ENCODE results near the gene STPG4. TPM values are rescaled to one million over a fixed set of nuclear protein-coding genes. Genes with fewer than 3 reads are reported as not detected.

Gene STPG4
- total RNA-seq, 1 experiment from 2014 or later: 8.7 TPM

GRCh38 chr2:47095349-47096020 lies 59.6 kb downstream of the STPG4 start:
- no TSS peak for BruUV-seq (replicated peaks)
- Histone ChIP-seq H3F3A (ENCODE audit: insufficient read depth, low read depth) (no peaks in the 10 kb centered on the region), H3K36me3 (ENCODE audit: low read depth) (no peaks in the 10 kb centered on the region), H3K9me3 (ENCODE audit: insufficient read depth, low read depth) (no peaks in the 10 kb centered on the region), H3K79me2 (ENCODE audit: low read depth) (no peaks in the 10 kb centered on the region), H3K27ac (no peak overlapping the region), H3K9me2 (ENCODE audit: insufficient read depth) (no peaks in the 10 kb centered on the region), H2AFZ (no peak overlapping the region), H3K4me1 (replicated peaks; ENCODE audit: insufficient read depth) (0 out of 2 replicates have a peak, but pooled peaks cover 4% of the 10 kb centered on the region), H4K20me1 (ENCODE audit: insufficient read depth) (no peaks in the 10 kb centered on the region), H3K4me3 (no peak overlapping the region), H3K27me3 (ENCODE audit: insufficient read depth, low read depth) (no peaks in the 10 kb centered on the region), H3K4me2 (no peak overlapping the region)
- ChIA-PET POLR2A (ENCODE audit: unreplicated experiment) (interaction anchor here (0.6 to 0.7 kb wide), 3 partner anchors 9 to 174 kb away, joined by 3 to 18 read pairs (median 6); no protein-coding TSS in a partner anchor), CTCF (no interaction called here)
- intact Hi-C loops (cut with micrococcal nuclease; ENCODE audit: unreplicated experiment): no loop called here
- no peak for TF ChIP-seq CTCF (conservative IDR thresholded peaks at IDR 0.05)
- TF ChIP-seq EZH2 (IDR thresholded peaks at IDR 0.05; ENCODE audit: low read depth): no peak
- DNase-seq: no peak

GRCh38 chr2:47094511-47095142 lies 60.5 kb downstream of the STPG4 start:
- Histone ChIP-seq H3K9me3 (ENCODE audit: insufficient read depth, low read depth) (no peaks in the 10 kb centered on the region), H3K79me2 (ENCODE audit: low read depth) (peaks cover 2% of the 10 kb centered on the region; the same call in 1 of the 2 replicates), H3K9me2 (ENCODE audit: insufficient read depth) (no peaks in the 10 kb centered on the region), H3F3A (ENCODE audit: insufficient read depth, low read depth) (no peaks in the 10 kb centered on the region), H3K36me3 (ENCODE audit: low read depth) (no peaks in the 10 kb centered on the region), H3K4me1 (replicated peaks; ENCODE audit: insufficient read depth) (peaks cover 10% of the 10 kb centered on the region), H4K20me1 (ENCODE audit: insufficient read depth) (no peaks in the 10 kb centered on the region), H3K4me2 (no peak overlapping the region), H2AFZ (no peak overlapping the region), H3K4me3 (no peak overlapping the region), H3K27me3 (ENCODE audit: insufficient read depth, low read depth) (no peaks in the 10 kb centered on the region), H3K27ac (no peak overlapping the region)
- no TSS peak for BruUV-seq (replicated peaks)
- intact Hi-C loops (cut with micrococcal nuclease; ENCODE audit: unreplicated experiment): no loop called here
- ChIA-PET POLR2A (ENCODE audit: unreplicated experiment) (interaction anchor here (0.6 to 0.7 kb wide), 3 partner anchors 8 to 175 kb away, joined by 3 to 6 read pairs (median 4); no protein-coding TSS in a partner anchor), CTCF (no interaction called here)
- no peak for DNase-seq
- TF ChIP-seq CTCF (conservative IDR thresholded peaks at IDR 0.05) (no peak), EZH2 (IDR thresholded peaks at IDR 0.05; ENCODE audit: low read depth) (no peak)

GRCh38 chr2:47093626-47094025 lies 61.5 kb downstream of the STPG4 start:
- H3K36me3 ChIP-seq (ENCODE audit: low read depth): no peaks in the 10 kb centered on the region
- peaks cover 4% of the 10 kb centered on the region; the same call in 1 of the 2 replicates for H3K79me2 ChIP-seq (ENCODE audit: low read depth)
- no peak overlapping the region for H3K27ac ChIP-seq
- H3K27me3 ChIP-seq (ENCODE audit: insufficient read depth, low read depth): no peaks in the 10 kb centered on the region
- intact Hi-C loops (cut with micrococcal nuclease; ENCODE audit: unreplicated experiment): no loop called here
- no TSS peak for BruUV-seq (replicated peaks)
- no peaks in the 10 kb centered on the region for H3K9me3 ChIP-seq (ENCODE audit: insufficient read depth, low read depth)
- no peak overlapping the region for H3K4me3 ChIP-seq
- POLR2A ChIA-PET (ENCODE audit: unreplicated experiment): no interaction called here
- H3K4me1 ChIP-seq (replicated peaks; ENCODE audit: insufficient read depth): peaks cover 20% of the 10 kb centered on the region
- H3K9me2 ChIP-seq (ENCODE audit: insufficient read depth): no peaks in the 10 kb centered on the region
- TF ChIP-seq CTCF (conservative IDR thresholded peaks at IDR 0.05) (no peak), EZH2 (IDR thresholded peaks at IDR 0.05; ENCODE audit: low read depth) (no peak)
- H3F3A ChIP-seq (ENCODE audit: insufficient read depth, low read depth): no peaks in the 10 kb centered on the region
- DNase-seq: no peak
- no peak overlapping the region for H3K4me2 ChIP-seq
- CTCF ChIA-PET: no interaction called here
- no peaks in the 10 kb centered on the region for H4K20me1 ChIP-seq (ENCODE audit: insufficient read depth)
- H2AFZ ChIP-seq: no peak overlapping the region
